Measurements from ENCODE around the gene FLNB.

DNA sequence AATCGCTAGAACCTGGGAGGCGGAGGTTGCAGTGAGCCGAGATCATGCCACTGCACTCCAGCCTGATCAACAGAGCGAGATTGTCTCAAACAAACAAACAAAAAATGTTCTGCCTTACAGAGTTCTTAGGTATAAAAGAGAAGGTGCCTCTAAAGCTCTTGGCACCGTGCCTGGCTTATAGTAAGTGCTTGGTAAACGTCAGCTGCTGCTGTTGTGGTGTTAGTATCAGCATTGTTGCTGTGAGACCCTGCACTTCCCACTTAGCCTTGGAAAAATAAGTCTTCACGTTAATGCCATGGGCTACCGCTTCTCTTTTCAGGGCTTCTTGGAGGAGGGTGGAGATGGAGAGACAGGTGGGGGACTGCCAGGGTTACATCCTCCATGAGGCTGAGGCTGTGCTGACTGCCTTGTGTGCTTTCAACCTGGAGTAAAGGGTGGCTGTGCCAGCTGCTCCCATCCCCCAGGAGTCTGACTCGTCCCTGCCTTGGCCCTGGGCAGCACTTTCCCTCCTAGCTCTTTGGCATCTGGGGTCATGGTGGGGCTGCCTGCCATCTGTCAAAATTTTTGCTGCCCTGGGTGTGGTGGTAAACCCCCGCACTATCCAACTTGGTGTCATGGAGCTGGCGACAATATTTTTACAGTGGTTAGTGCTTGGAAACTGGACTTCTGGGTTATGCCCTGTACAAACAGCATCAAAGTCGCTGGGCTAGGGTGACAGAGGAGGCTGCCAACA, 17.8 kb downstream of the FLNB start:
- TF ChIP-seq POLR2A (IDR thresholded peaks at IDR 0.05), result no peak
- TF ChIP-seq, protein P1, sequence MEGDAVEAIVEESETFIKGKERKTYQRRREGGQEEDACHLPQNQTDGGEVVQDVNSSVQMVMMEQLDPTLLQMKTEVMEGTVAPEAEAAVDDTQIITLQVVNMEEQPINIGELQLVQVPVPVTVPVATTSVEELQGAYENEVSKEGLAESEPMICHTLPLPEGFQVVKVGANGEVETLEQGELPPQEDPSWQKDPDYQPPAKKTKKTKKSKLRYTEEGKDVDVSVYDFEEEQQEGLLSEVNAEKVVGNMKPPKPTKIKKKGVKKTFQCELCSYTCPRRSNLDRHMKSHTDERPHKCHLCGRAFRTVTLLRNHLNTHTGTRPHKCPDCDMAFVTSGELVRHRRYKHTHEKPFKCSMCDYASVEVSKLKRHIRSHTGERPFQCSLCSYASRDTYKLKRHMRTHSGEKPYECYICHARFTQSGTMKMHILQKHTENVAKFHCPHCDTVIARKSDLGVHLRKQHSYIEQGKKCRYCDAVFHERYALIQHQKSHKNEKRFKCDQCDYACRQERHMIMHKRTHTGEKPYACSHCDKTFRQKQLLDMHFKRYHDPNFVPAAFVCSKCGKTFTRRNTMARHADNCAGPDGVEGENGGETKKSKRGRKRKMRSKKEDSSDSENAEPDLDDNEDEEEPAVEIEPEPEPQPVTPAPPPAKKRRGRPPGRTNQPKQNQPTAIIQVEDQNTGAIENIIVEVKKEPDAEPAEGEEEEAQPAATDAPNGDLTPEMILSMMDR (IDR thresholded peaks at IDR 0.05), result no peak
